NCI-H524 treated with DMSO at 0.1 percent for 48 hours (cell line): ENCODE results near the gene ADAMTS20.
"Not testable (repeated sequence)": the region's sequence is repeated elsewhere in the genome, so short reads cannot be mapped to it uniquely, and the experiment has no call there.

Experiments used
- DNase-seq: peaks from one replicate; lab custom pipeline; 2025; lab: John Stamatoyannopoulos, UW

The ADAMTS20 gene

GRCh38 chr12:43361031-43361710 is 190.8 kb downstream of the ADAMTS20 start:
- DNase-seq: no peak

- not testable (repeated sequence) for DNase-seq
These were observed 192.0 kb downstream of the ADAMTS20 start for GRCh38 chr12:43360001-43360400.

- DNase-seq: no peak
These were observed 194.9 kb downstream of the ADAMTS20 start for GRCh38 chr12:43357141-43357540.

DNA sequence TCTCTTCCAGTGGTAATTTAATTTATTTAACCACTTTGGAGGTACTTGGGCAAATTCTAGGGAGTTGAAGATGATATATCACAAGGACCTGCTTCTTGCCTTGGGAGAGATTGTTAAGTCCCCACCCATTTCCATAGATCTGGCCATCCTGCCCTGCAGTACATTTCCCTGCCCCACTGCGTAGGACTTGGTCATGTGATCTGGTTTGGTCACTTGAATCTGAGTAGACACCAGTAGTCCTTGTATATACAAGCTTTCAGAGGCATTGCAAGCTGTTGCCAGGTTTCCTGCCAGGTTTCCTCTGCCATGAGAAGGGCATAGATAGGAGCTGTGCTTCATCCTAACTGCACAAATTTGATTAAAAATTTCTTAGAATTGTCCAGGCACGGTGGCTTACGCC is 200.0 kb downstream of the ADAMTS20 start:
- DNase-seq: no peak

GRCh38 chr12:43349863-43350262 is 202.1 kb downstream of the ADAMTS20 start:
- no peak for DNase-seq

- DNase-seq: no peak
These were observed 203.8 kb downstream of the ADAMTS20 start for GRCh38 chr12:43348221-43348620.

GRCh38 chr12:43347026-43347425 is 205.0 kb downstream of the ADAMTS20 start:
- peak; percentile 34 for DNase-seq

- no peak for DNase-seq
These were observed 207.0 kb downstream of the ADAMTS20 start for GRCh38 chr12:43345023-43345422.

DNA sequence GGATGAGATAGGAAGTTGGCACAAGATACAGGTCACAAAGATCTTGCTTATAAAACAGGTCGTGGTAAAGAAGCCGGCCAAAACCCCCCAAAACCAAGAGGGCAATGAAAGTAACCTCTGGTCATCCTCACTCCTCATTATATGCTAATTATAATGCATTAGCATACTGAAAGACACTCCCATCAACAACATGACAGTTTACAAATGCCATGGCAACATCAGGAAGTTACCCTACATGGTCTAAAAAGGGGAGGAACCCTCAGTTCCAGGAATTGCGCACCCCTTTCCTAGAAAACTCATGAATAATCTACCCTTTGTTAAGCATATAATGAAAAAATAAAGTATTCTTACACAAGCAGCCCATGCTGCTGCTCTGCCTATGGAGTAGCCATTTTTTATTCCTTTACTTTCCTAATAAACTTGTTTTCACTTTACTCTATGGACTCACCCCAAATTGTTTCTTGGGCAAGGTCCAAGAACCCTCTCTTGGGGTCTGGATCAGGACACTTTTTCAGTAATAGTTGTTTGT is 210.2 kb downstream of the ADAMTS20 start:
- not testable (repeated sequence) for DNase-seq

DNA sequence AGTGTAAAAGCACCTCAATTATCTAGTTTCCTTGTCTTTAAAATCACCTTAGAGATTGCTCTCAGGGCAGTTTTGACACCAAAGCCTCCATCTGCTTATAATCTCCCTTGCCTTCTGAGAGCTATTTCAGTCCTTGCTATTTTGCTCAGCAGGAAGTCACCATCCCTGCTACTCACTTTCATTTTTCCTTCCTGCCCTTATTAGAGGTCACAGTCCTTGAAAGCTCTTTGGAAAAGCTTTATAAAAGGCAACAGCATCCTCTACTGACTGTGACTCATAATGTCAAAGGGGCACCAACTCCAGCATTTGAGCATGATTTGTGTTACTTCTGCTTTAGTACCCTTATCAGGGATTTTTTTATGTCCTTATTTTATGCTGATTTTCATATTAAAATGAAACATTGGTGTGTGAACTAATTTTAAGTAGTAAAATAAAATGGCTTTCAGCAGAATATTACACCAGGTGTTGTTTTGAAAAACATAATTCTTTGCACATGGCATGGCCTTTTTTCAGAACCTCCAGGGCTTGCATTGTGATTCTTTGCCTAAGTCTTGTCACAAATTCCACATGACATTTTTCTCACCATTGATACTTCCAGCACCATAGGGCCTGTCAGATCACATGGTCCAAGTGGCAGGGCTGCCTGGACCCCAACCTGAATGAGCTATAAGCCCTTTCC is 213.0 kb downstream of the ADAMTS20 start:
- DNase-seq: peak; percentile 68

DNA sequence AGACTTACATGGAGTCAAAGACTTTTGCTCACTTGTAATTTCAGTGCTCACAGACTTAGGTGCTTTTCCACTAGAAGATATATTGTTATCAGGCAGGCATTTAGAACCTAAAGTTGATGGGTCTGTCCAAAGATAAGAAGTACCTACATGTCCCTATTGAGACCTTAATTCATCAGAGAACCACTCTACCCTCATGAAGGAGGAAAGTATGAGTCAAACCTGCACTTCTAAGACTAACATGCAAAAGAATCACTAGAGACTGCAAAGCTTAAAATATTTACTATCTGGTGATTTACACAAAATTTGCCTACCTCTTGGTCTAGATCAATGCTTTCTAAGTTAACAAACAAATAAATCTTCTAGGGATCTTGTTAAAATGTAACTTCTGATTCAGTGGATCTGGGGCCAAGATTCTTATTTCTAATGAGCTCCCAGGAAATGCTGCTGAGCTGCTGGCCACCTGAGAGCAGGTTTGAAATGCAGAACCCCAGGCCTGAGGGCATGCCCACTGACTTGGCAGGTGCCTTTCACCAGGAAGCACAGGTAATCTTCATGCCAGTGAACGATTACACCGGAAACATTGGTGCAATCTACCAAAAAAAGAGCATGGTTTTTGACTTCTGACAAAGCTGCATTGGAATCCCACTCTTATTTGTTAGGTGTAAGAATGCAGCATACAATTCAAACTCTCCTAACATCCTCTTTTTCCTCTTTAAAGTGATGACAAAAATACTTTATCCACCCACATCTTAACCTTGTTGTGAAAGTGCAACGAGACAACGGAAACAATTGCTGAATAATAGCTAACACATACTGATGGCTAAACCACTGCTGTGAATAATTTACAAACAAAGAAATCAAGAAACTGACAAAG is 214.2 kb downstream of the ADAMTS20 start:
- no peak for DNase-seq

GRCh38 chr12:43336962-43337555 is 214.9 kb downstream of the ADAMTS20 start:
- DNase-seq: no peak

- DNase-seq: no peak
These were observed 218.4 kb downstream of the ADAMTS20 start for GRCh38 chr12:43333644-43334043.

- DNase-seq: no peak
These were observed 218.9 kb downstream of the ADAMTS20 start for GRCh38 chr12:43332977-43333640.

DNA sequence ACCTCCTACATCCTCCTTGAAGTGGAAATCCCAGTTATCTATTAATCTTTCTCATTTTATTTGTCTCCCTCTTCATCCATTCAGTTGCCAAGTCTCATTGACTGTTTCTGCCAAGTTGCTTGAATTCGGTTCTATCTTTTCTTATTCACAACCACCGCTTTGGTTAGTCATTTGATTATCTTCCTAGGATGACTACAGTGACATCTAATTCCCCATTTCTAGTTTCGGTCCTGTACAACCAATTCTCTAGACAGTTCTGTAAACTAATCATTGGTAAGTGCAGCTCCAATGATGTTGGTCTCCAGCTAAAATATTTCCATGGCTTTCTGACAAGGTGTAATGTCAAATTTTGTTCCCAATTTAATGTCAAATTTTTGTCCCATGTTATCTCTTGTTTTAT is 220.1 kb downstream of the ADAMTS20 start:
- DNase-seq: no peak

DNA sequence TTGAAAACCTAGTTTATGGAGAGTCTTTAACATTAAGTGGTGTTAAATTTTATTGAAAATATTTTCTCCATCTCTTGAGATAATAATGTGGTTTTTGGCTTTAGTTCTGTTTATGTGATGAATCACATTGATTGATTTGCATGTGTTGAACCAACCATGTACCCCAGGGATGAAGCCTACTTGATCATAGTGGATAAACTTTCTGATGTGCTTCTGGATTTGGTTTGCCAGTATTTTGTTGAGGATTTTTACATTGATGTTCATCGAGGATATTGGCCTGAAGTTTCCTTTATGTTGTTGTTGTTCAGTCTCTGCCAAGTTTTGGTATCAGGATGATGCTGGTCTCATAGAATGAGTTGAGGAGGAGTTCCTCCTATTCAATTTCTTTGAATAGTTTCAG is 222.6 kb downstream of the ADAMTS20 start:
- no peak for DNase-seq

DNA sequence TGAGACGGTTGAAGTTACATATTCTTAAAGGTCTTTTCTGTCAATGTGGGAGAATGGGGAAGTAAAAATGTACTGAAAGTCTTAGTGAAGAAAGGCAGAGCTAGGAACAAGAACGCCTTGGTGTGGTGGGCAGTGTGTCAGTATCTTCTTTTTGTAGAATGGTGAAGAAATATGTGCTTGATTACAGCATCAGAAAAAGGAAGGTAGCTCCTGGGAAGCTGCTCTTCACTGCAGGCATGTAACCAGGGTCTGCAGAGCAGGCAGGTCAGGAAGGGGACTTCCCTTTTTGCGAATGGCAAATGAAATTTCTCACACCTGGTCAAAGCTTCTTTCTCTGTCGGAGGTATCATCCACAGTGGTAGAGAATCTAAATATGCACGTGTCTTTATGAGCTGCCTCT is 226.2 kb downstream of the ADAMTS20 start:
- no peak for DNase-seq

DNA sequence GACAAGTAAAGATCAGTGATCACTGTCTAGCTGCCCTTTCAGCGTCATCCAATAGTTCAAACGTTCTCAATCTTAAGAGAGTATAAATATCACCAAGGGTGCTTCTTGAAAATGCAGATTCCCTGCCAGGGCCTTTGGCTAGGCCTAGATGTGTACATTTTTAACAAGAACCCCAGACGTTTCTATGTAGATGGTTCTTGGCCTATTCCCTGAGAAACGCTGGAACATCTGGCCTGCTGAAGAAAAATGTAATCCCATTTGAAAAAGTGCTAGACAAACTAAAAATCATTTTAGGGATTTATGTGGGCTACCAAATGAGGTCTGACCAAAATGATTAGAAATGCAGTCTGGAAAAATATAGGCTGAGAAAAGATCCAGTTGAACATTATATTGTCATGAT is 231.7 kb downstream of the ADAMTS20 start:
- DNase-seq: no peak

DNA sequence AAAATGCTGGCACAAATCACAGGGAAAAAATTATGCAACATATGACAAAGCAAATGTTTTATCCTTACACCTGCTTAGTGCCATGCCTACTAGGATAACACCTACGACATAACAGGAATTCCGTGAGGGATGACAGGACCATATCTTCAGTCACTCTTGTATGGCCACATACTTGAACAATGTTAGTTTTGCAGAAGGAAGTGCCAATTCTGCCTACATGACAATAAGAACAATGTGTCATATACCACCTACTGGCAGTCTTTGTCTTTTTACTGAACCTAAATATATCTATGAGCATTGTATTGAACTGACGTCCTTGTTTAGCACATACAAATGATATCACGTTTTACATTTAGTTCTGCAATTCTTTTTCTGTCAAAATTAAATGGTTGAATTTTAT is 234.0 kb downstream of the ADAMTS20 start:
- no peak for DNase-seq

- no peak for DNase-seq
These were observed 234.8 kb downstream of the ADAMTS20 start for GRCh38 chr12:43317156-43317555.

DNA sequence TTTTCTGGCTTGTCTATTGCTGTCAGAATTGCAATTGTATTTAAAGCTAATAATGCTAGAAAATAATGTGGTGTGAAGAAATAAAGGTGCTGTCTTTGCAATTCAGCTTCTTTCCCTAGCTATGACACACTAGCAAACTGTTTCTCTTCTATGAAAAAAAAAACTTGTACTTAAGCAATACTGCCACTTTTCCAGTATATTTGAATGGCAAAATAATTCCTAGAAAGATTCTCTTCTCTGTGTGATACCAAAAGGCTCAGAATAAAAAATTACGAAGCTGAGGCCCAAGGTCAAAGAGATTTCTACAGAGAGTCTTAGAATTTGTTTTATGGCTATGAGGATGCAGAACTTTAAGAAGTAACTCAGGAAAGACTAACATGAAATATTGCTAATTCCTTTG is 235.5 kb downstream of the ADAMTS20 start:
- no peak for DNase-seq

GRCh38 chr12:43315961-43316360 is 236.0 kb downstream of the ADAMTS20 start:
- no peak for DNase-seq
